MCF 10A (cell line): ENCODE results near the gene METTL26. TPM values are rescaled to one million over a fixed set of nuclear protein-coding genes. Genes with fewer than 3 reads are reported as not detected.
A peak's percentile ranks its signal among the peaks of the same experiment; 100 is the strongest.

Source experiments
- BruUV-seq: library from RNA; stranded (reverse); fragments of 400-500 nt; replicated peaks from 2 replicates; lab custom pipeline; 2021; lab: Mats Ljungman, UMichigan
- CTCF ChIA-PET: fragments of 300-600 bp; sonication (Branson Sonifier 250); formaldehyde crosslinking; extraction: SDS; loops from one replicate; lab custom pipeline; 2021; ENCODE audit warnings: antibody characterized with exemption, inconsistent platforms; lab: Yijun Ruan, JAX
- POLR2A ChIA-PET: fragments of 300-600, 350-650 bp; sonication (Branson Sonifier 250); formaldehyde crosslinking; extraction: SDS; loops from one replicate; lab custom pipeline; 2020; ENCODE audit warnings: antibody characterized with exemption, inconsistent platforms; lab: Yijun Ruan, JAX
- DNase-seq: peaks from one replicate; pipeline ENCODE4 v3.0.0-alpha.2; 2018; ENCODE audit not compliant: unreplicated experiment
- H3K27ac Mint-ChIP-seq: one replicate; pipeline ENCODE4 v1.8.0; 2022; ENCODE audit warnings: mild to moderate bottlenecking, low read depth, mixed read lengths; ENCODE audit not compliant: unreplicated experiment
- H3K27me3 Mint-ChIP-seq: one replicate; pipeline ENCODE4 v1.8.0; 2022; ENCODE audit warnings: mixed read lengths; ENCODE audit not compliant: insufficient read depth, unreplicated experiment
- H3K36me3 Mint-ChIP-seq: one replicate; pipeline ENCODE4 v1.8.0; 2022; ENCODE audit warnings: mild to moderate bottlenecking, moderate library complexity, mixed read lengths; ENCODE audit not compliant: insufficient read depth, unreplicated experiment
- H3K4me1 Mint-ChIP-seq: one replicate; pipeline ENCODE4 v1.8.0; 2022; ENCODE audit warnings: mixed read lengths; ENCODE audit not compliant: insufficient read depth, unreplicated experiment
- H3K4me3 Mint-ChIP-seq: one replicate; pipeline ENCODE4 v1.8.0; 2022; ENCODE audit warnings: mild to moderate bottlenecking, moderate library complexity, mixed read lengths; ENCODE audit not compliant: unreplicated experiment
- H3K9me3 Mint-ChIP-seq: one replicate; pipeline ENCODE4 v1.8.0; 2022; ENCODE audit warnings: mixed read lengths; ENCODE audit not compliant: unreplicated experiment
- CTCF ChIP-seq: fragments of 200-600 bp; IDR thresholded peaks from one replicate; pipeline ENCODE4 v1.8.0; 2022; ENCODE audit warnings: antibody characterized with exemption, mild to moderate bottlenecking; ENCODE audit not compliant: unreplicated experiment
- intact Hi-C: fragments of 100-400 bp; cut with micrococcal nuclease; formaldehyde crosslinking; loops from 2 replicates; pipeline ENCODE4 v1.14.1; 2022
- total RNA-seq: library from RNA; stranded (reverse); gene quantifications from 2 replicates; pipeline ENCODE4 v1.2.3, GENCODE V29; 2022

METTL26 gene
- total RNA-seq, 1 experiment from 2014 or later, result 106 TPM

GRCh38 chr16:646679-647172 lies 10.6 kb upstream of the METTL26 start:
- TF ChIP-seq CTCF, result no peak
- BruUV-seq, result no TSS peak
- no peaks in the 10 kb centered on the region for H3K9me3 Mint-ChIP-seq
- peak overlapping the region; percentile 38 for H3K4me3 Mint-ChIP-seq
- peaks cover 35% of the 10 kb centered on the region for H3K36me3 Mint-ChIP-seq
- DNase-seq, result no peak
- ChIA-PET POLR2A (interaction anchor here (1.7 kb wide), 1 partner anchor 10 kb away, joined by 15 read pairs; the partner anchor contains the start of gene METTL26), CTCF (no interaction called here)
- intact Hi-C loops, result no loop called here
- H3K27me3 Mint-ChIP-seq, result no peaks in the 10 kb centered on the region
- no peak overlapping the region for H3K27ac Mint-ChIP-seq
- H3K4me1 Mint-ChIP-seq, result peaks cover 17% of the 10 kb centered on the region

GRCh38 chr16:645852-646678 lies 10.0 kb upstream of the METTL26 start:
- TF ChIP-seq CTCF, result no peak
- intact Hi-C loops, result no loop called here
- ChIA-PET CTCF (no interaction called here), POLR2A (interaction anchor here (0.6 to 1.2 kb wide), 2 partner anchors 9 to 20 kb away, joined by 3 read pairs; no protein-coding TSS in a partner anchor)
- H3K4me3 Mint-ChIP-seq, result peak overlapping the region; percentile 31
- DNase-seq, result peak; percentile 69
- peaks cover 35% of the 10 kb centered on the region for H3K36me3 Mint-ChIP-seq
- no TSS peak for BruUV-seq
- peaks cover 17% of the 10 kb centered on the region for H3K4me1 Mint-ChIP-seq
- H3K9me3 Mint-ChIP-seq, result no peaks in the 10 kb centered on the region
- H3K27ac Mint-ChIP-seq, result peak overlapping the region; percentile 68
- no peaks in the 10 kb centered on the region for H3K27me3 Mint-ChIP-seq

- peaks cover 11% of the 10 kb centered on the region for H3K4me1 Mint-ChIP-seq
- CTCF ChIA-PET, result interaction anchor here (0.7 to 1.0 kb wide), 2 partner anchors 15 to 116 kb away, joined by 3 to 5 read pairs; no protein-coding TSS in a partner anchor
- no peaks in the 10 kb centered on the region for H3K9me3 Mint-ChIP-seq
- peak overlapping the region; percentile 31 for H3K4me3 Mint-ChIP-seq
- H3K27ac Mint-ChIP-seq, result no peak overlapping the region
- H3K27me3 Mint-ChIP-seq, result no peaks in the 10 kb centered on the region
- intact Hi-C loops, result no loop called here
- BruUV-seq, result no TSS peak
- POLR2A ChIA-PET, result interaction anchor here (0.6 kb wide), 1 partner anchor 31 kb away, joined by 3 read pairs; the partner anchor contains the start of gene RHBDL1
- TF ChIP-seq CTCF, result no peak
- peaks cover 35% of the 10 kb centered on the region for H3K36me3 Mint-ChIP-seq
- DNase-seq, result no peak
These were observed 8.5 kb upstream of the METTL26 start for GRCh38 chr16:644556-644955.

- H3K36me3 Mint-ChIP-seq, result peaks cover 30% of the 10 kb centered on the region
- TF ChIP-seq CTCF, result no peak
- CTCF ChIA-PET, result interaction anchor here (0.8 to 1.0 kb wide), 4 partner anchors 9 to 703 kb away, joined by 3 read pairs; partner anchors contain the start of gene RHOT2
- H3K27ac Mint-ChIP-seq, result peak overlapping the region; percentile 59
- peak overlapping the region; percentile 77 for H3K4me3 Mint-ChIP-seq
- no peak for DNase-seq
- no peaks in the 10 kb centered on the region for H3K27me3 Mint-ChIP-seq
- intact Hi-C loops, result no loop called here
- POLR2A ChIA-PET, result interaction anchor here (0.9 to 2.2 kb wide), 12 partner anchors 16 to 116 kb away, joined by 3 to 26 read pairs (median 6); partner anchors contain the start of genes CAPN15, RHBDL1, RHOT2 and STUB1
- H3K4me1 Mint-ChIP-seq, result peaks cover 11% of the 10 kb centered on the region
- BruUV-seq, result no TSS peak
- H3K9me3 Mint-ChIP-seq, result no peaks in the 10 kb centered on the region
These were observed 6.9 kb upstream of the METTL26 start for GRCh38 chr16:643050-643368.
